ENCODE measurements around the gene CNGA3.
"Not testable (repeated sequence)": the region's sequence is repeated elsewhere in the genome, so short reads cannot be mapped to it uniquely, and the experiment has no call there.

Gene CNGA3

DNA sequence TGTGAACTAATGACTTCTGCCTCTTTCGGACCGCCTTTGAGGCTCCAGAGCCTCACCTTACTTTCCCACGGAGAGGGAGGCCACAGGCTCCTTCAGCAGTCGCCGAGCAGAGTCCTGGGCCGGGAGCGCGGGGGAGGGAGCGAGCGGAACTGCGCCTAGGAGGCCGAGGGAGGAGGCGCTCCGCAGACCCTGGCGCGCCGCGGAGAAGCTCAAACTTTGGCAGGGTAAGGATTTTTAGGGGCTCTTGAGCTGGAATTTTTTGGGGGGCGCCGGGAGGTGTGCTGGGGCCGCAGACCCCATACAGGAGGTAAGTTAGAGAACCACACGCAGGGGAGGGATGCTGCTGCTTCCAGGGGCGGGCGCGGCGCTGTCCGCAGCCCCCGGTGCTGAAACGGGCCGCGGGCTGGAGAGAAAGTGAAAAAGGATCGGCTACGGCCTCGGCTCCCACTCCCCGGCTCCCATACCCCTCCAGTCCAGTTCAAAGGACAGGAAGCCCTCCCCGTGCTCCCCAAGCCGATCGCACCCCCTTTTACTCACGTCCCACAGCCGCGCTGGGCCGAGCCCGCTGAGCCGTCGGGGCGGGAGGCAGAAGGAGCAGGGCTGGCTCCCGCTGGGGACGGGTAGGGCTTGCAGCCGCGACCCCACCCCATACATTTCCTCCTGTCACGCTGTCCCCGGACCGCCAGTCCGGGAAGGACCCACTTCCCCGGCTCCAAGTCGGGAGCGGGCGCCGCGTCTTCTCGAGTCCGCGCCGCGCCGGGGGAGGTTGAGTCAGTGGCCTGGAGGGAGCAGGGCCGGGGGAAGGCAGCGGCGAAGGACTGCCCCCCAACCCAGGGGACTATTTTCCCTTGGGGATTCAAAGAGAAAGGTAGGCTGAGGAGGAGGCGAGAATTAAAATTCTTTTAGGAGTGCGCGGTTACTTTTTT lies at the start of gene CNGA3:
CNGA3 (plus strand) TSS at position 146 of the 926 bp plus-strand sequence. CDS start 23,520 bp downstream, outside the sequence.
- no peak for DNase-seq

DNA sequence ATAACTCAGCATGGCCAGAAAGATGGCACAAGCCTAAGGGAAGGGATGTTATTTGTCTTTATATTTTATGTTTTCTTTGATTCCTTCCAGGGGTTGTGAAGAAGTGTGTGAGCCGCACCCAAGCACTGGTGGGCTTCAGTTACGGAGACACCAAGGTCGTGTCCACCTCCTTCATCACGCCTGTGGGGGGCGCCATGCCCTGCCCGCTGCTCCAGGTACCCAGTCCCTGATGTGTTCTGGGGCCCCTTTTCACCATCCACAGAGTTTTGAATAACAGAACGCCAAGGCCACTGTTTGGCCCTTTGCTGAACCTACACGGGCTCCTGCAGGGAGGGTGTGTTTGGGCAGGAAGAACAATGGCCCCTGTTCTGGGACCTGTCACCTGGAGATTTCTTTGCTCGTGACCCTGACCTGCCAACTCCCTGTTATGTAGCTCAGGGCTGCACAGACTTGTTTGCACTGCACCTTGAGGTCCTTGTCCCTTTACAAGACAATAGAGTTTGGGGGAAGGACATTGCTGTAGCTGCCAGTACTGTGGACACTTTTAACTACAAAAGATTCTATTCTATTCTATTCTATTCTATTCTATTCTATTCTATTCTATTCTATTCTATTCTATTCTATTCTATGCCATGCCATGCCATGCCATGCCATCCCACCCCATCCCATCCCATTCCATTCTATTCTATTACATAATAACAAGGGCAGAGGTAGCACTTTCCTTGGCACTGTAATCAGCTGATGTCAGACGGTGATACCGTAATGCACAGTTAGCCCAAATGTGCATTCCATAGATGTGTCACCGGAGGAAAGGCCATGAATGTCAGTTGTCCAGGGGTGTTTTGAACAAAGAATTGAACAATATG lies 48.2 kb upstream of the CNGA3 start:
- DNase-seq: no peak

DNA sequence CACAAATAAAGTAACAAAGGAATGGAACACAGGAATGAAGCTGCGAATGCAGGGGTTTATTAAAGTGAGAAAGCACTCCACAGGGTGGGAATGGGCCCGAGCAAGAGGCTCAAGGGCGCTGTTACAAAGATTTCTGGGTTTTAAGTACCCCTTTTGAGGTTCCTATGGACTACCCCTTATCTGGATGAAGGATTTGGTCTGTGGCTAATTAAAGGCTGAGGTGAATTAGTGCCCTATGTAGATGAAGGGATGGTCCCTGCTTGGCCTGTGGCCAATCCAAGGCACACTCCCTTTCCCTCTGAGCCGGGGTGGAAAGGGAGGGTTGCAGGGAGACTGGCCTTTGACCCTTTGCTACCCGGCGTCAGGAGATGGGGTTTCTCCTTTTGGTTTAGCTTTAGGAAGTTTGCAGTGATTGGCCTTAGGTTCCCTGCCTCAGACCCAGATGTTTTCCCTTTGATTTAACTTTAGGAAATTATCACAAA lies 47.5 kb upstream of the CNGA3 start:
- DNase-seq: no peak

DNA sequence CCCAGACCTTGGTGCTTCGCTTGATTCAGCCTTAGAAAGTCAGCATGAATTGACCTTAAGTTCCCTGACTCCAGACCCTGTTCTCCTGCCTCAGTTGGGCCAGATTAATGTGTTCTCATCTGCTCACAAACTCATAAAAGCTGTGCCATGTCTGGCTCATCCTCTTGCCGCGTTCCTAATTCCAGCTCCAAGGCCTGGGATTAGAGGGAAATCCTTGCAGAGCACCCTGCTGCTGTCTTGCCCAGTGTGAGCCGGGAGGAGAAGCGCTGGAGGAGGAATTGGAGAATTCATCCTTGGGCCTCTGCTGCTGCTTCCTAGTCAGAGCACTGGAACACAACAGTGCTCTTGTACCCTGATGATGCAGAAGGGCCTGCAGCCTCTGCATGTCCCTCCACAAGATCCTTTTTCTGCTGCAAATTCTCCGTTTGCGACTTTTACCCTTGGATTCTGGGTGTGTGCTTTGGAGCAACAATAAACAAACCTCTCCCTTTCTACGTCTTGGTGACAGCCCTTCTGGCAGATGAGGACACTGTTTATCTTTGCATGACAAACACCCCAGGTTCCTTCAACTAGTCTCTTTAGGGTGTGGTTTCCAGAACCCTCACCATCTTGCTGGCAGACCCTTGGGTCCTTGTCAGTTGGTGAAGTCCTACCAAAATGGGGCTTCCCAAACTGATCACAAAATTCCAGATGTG lies 46.9 kb upstream of the CNGA3 start:
- no peak for DNase-seq

DNA sequence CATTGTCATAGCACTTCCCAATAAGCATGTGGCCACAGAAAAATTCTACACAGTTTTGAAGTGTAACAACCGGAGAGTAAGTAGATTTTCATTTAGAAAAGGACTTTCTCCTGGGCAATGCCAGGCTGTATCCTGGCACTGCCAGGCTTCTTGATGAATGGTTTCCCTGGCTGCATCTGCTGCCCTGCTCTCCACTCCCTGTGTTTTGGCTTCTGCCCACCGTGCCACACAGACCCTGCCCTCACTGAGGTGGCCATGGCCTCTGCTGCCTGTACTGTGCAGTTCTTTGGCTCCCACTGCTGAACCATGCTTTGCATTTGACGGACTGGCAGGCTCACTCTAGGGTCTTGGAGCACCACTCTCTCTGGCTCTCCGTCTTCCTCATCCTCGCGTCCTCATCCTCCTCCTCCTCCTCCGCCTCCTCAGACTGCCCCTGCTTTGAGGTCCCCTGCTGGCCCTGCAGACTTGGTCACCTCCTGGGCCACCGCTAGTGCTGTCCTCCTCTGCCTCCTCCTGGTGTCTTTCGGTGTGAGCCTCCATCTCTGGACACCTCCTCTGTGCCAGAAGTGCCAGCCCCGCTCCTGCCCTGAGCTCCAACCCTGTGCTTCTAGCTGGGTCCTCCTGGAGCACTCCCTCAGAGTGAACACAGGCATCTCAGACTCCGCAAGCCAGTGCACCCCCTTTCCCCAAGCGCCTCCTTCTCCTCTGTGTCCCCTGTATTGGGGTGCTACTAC lies 45.9 kb upstream of the CNGA3 start:
- DNase-seq: no peak

DNA sequence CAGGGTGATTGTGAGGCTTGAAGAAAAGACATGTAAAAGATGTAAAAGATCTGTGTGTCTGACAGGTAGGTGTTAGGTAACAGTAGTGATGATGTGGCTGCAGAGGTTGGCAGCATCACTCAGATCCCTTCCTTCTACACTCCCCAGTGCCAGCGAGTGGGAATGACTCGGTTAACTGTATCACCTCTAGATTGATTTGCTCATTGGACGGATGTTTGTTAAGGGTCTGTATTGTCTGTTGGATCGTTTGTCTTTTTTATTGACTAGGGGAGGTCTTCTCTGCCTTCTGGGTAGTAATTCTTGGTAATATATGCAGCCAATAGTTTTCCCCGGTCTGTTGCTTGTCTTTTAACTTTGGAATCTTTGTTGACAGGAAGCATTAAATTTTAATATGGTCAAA lies 44.8 kb upstream of the CNGA3 start:
- no peak for DNase-seq

DNA sequence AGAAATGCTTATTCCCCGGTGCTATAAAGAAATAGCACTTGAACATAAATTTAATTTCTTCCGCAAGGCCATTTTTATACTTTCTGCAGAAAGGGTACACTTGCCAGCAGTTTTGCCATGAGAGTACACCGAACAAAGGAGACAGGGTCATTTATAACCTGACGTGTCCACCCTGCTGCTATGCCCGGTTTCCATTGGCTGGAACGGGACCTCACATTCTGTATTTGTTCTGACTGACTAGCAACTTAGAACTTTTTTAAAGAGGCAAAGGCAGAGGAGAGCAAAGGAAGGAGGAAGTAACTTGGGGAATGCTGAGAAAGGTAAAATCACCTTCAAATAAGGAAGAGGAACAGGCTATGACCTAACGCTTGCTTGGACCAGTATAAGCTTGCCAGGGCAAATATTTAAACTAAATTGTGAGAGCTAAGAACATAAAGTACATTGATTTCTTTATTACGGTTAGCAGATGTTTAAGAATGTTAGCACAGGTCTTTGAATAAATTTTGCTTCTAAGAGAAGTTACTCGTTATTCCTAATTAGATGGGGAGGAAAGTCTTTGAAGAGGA lies 39.0 kb upstream of the CNGA3 start:
- not testable (repeated sequence) for DNase-seq

DNA sequence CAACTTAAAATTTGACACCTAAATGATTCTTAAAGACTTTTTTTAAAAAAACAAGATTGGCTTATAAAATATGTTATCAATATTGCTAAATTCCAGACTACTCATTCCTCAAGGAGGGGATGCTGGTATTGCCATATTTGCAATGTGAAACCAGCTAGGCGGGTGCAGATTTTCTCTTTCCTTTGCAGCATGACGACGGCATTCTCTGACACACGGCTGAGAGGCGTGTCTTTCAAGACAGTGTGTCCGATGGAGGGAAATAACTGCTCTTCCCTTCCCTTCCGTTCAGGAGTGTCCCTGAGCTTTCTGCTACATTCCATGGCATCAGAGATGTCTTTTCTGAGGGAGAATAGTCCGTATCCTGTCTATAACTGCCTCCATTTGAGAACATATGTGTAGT lies 38.2 kb upstream of the CNGA3 start:
- no peak for DNase-seq

DNA sequence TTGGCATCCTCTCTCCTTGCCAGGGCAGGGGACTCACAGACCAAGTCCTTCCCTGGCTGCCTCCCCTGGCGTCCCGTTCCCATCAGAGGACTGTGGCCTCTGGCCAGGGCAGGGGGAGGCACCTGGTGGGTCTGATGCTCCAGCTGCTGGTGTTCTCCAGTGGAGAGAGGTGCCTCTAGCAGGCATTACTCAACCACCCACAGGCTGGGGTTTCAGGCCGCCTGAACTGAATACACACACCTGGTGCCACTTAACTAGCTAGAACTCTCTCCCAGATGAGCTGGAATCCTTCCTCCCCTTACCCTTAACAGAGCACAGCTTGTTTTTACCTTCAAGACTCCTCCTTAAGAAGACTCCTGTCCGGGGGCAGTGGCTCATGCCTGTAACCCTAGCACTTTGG lies 37.7 kb upstream of the CNGA3 start:
- DNase-seq: no peak

DNA sequence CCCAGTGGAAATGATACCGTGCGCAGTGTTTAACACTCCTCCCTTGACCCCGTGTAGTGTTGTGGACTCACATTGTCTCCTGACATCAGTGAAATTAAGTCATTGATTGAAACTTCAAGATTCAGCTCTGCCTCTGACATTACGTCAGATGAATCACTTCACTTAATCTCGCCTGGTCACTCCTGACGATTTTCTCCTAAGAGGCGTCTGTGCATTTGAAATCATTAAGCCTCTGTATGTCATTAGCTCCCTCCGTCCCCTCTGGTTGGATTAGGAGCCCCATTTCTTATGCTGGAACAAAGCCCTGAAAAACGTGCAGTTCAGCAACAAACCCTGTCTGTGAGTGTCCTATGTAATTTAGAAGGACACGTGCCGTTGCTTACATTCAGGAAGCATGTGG lies 36.7 kb upstream of the CNGA3 start:
- no peak for DNase-seq

DNA sequence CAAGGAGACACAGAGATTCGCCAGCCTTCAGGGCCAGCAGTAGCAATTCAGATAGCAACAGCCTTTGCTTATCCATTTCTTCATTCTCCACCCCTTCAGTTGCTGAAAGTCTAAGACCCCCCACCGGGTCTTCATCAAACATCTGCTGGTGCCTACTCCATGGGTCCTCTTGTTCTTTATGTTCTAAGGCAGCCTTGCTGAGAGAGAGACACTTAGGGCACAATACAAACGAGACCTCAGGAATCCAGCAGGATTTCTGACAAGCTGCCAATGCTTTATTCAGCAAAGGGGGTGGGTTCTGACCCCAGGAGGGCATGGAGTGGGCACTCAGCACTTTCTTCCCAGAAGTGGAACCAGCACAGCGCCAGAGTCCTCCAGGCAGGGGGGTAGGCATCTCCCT lies 36.2 kb upstream of the CNGA3 start:
- DNase-seq: no peak

DNA sequence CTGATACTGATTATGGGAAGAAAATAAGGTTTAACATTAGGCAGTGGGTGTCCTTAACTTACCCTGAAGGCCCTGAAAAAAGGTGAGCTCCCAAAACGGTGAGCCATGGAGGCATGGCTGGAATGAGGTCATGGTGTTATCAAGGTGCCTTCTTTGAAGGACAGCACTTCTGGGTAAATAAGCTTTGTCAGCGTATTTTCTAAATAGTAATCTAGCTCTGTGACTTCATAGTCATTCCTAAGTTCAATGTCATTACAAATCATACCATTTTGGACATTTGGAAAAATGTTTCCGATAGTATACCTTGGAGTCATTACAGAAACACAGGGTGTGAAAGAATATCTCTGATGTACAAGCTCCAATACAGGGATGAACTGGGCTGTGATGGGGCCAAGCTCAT lies 35.2 kb upstream of the CNGA3 start:
- DNase-seq: no peak

DNA sequence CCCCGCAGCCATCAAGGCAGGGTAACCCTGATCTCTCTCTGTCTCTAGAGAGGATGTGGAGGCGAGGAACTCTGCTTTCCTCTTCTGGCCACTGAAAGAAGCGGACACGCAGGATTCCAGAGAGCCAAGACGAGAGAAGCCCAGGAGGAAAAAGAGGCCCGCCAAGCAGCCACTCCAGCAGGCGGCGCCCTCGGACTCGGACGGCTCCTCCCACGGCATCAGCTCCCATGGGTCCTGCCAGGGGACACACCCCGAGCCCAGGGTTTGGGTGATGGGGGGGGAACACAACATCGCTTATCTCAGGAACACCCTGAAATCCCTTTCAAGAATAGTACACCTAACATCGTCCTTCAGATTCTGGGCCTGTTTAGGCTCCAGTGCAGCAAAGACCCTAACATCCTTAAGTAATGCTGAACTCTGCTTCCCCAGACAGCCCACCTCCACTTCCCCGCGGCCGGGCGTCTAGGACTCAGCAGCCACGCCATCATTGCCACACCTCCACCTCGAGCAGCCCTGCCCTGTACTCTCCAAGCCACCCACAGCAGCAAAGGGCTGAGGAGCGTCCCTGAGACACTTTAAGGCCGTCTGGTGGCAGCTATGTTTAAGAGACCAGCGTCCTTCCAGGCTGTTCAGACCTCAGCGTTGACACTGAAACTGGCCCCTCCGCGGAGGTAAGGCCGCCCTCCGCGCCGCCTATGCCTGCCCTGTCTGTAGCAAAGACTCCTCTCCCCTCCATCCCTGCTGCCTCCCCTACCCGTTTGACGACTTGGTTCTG lies 34.3 kb upstream of the CNGA3 start:
- DNase-seq: no peak

DNA sequence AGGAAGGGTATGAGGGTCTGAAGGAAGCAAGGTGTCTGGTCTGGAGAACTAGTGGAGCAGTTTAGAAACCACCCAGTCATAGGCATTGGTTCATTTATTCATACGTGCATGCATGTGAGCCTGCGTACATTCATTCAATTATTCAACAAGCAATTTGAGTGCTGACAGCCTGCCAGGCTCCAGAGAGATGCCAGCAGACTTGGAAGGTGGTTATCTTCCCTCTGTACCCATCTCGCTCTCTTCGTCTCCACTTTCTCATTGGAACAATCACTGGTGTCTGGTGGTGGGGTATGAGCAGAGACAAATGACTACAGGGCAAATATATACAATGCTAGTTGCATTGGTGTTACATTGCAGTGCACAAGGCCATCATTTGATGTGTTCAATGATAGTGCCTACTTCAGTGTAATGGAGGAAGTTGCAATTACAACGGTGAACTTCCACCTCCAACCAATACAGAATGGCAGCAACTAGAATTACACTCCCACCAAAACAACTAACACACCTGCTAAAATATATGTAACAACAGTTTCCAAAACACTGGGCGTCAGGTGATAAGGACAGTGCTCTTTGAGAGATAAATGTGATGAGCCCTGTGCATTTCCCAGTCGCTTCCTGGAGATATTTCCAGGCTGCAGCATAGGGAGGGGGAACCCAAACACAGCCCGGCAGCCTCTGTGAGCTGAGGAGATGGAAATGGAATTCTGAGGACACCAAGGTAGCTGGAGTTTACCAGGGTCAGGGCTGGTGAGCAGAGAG lies 32.6 kb upstream of the CNGA3 start:
- no peak for DNase-seq

DNA sequence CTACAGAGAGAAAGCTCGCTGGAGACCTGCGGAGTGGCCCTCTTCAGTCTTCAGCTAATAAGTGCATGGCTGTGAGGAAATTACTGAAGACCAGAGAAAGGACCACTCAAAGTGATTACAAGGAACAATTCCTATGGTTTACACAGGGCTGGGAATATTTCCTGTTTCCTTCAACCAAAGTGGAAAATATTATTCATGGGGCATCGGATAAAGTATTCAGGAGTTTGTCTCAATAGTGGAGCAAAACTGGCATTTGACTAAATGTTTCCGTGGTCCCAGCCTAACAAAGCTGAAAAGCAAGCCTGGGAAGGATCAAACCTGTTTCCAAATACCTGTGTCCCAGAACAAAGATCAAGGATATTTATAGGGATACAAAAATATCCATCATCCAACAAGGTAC lies 32.0 kb upstream of the CNGA3 start:
- no peak for DNase-seq

DNA sequence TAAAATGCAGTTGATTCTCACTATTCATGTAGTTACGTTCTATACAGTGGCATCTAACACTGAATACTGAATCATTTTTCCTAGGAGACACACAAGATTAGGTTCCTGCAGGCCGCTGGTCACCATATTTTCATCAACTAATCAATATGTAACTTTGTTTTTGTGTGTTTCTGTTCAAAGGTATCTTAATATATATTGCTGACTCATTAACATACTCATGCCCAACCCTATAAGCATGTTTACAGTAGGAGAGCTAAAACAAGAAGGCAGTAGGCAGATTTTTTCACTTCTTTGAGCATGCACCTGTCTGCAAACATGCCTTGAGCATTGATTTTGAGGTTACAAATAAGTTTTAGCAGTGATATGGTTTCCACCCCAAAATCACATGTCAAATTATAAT lies 30.3 kb upstream of the CNGA3 start:
- DNase-seq: no peak

DNA sequence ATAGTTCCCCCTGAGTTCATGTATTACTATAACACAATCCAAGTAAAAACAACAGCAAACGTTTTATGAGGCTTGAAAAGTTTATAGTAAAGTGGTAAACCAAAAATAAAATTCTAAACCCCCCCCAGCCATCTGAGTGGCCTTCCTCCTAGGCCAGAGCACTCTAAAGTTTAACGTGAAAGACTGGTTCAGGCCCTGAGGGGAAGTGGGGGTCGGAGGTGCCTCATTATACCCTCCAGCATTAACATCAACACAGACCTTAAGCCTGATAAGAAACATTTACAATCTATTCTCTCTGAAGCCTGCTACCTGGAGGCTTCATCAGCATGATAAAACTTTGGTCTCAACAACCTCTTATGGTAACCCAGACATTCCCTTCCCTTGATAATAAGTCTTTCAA lies 29.0 kb upstream of the CNGA3 start:
- DNase-seq: no peak

DNA sequence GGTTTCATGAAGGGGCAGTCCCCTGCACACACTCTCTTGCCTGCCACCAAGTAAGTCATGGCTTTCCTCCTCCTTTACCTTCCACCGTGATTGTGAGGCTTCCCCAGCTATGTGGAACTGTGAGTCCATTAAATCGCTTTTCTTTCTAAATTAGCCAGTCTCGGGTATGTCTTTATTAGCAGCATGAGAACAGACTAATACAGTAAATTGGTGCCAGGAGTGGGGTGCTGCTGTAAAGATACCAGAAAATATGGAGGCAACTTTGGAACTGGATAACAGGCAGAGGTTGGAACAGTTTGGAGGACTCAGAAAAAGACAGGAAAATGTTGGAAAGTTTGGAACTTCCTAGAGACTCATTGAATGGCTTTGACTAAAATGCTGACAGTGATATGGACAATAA lies 26.1 kb upstream of the CNGA3 start:
- not testable (repeated sequence) for DNase-seq

DNA sequence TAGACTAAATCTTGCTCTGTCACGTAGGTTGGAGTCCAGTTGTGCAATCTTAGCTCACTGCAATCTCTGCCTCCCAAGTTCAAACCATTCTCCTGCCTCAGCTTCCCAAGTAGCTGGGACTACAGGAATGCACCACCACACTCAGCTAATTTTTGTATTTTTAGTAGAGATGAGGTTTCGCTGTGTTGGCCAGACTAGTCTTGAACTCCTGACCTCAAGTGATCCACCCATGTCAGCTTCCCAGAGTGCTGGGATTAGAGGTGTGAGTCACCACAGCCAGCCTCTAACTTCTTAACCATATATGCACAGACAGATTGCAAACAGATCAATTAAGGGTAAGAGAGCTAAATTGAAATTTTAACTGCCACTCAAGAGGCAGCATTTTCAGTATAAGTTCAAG lies 22.1 kb upstream of the CNGA3 start:
- no peak for DNase-seq

DNA sequence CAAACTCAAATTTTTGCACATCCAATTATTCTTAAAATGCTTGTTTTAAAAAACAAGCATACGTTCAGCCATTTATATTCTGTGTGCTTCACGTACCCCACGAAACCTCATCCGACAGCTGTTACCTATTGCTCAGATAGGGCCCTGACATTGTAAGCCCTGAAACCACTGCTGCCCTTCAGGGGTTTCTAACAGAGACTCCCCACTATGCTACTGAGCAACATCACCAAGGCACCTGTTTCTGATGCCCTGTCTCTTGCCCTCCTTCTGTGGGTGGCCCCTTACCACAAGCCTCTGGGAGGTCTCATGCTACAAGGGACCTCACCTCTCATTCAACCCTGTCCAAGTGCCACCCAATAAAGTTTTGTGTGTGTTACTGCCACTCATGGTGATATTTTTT lies 18.5 kb upstream of the CNGA3 start:
- no peak for DNase-seq

DNA sequence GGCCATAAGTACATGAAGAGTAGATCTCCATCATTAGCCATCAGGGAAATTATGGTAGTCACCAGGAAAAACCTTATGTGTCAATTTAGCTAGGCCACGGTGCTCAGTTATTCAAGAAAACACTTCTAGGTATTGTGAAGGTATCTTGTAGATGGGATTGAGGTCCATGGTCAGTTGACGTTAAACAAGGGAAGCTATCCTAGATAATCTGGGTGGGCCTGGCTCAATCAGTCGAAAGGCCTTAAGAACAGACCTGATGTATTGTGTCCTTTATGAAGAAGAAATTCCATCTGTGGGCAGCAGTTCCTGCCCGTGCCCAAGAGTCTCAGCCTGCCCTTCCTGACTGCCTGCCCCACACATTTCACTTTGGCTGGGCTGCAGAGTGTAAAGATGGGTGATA lies 16.7 kb upstream of the CNGA3 start:
- DNase-seq: no peak

Data from Kasumi-1 (cell line).